DOHH2 (cell line): Measurements from ENCODE around the gene LY6G6F.

ENCODE experiments used
- H3F3A ChIP-seq: fragments of 200-600 bp; sonication (generic), shearing (Covaris generic); 2 replicates; pipeline ENCODE4 v1.6.0; 2016; ENCODE audit warnings: antibody characterized with exemption, mild to moderate bottlenecking; ENCODE audit not compliant: control insufficient read depth, insufficient read depth
- H3K27ac ChIP-seq: fragments of 200-600 bp; sonication (generic); 2 replicates; pipeline ENCODE4 v1.5.1; 2014; ENCODE audit warnings: low read depth, mild to moderate bottlenecking, low read length, moderate library complexity
- H3K27me3 ChIP-seq: fragments of 200-600 bp; sonication (generic); 2 replicates; pipeline ENCODE4 v1.6.1; 2014; ENCODE audit warnings: mild to moderate bottlenecking, low read length, mixed read lengths; ENCODE audit not compliant: control insufficient read depth
- H3K36me3 ChIP-seq: fragments of 200-600 bp; sonication (generic); 2 replicates; pipeline ENCODE4 v1.6.1; 2014; ENCODE audit warnings: mild to moderate bottlenecking, low read length, moderate library complexity, mixed read lengths; ENCODE audit not compliant: control insufficient read depth
- H3K4me1 ChIP-seq: fragments of 200-600 bp; sonication (generic); 2 replicates; pipeline ENCODE4 v1.6.1; 2014; ENCODE audit warnings: mild to moderate bottlenecking, low read length, mixed read lengths; ENCODE audit not compliant: control insufficient read depth
- H3K4me2 ChIP-seq: fragments of 200-600 bp; sonication (generic); 2 replicates; pipeline ENCODE4 v1.6.0; 2014; ENCODE audit warnings: mild to moderate bottlenecking, low read length, moderate library complexity
- H3K4me3 ChIP-seq: fragments of 200-600 bp; sonication (generic); 2 replicates; pipeline ENCODE4 v1.5.1; 2014; ENCODE audit warnings: mild to moderate bottlenecking, low read length, mixed read lengths
- H3K79me2 ChIP-seq: fragments of 200-600 bp; sonication (generic); 2 replicates; pipeline ENCODE4 v1.6.1; 2014; ENCODE audit warnings: mild to moderate bottlenecking, low read length, mixed read lengths; ENCODE audit not compliant: control insufficient read depth
- H3K9me2 ChIP-seq: fragments of 200-600 bp; sonication (generic); replicated peaks from 2 replicates; pipeline ENCODE4 v1.6.1; 2014; ENCODE audit warnings: mild to moderate bottlenecking, low read length, mixed read lengths; ENCODE audit not compliant: control insufficient read depth
- H3K9me3 ChIP-seq: fragments of 200-600 bp; sonication (generic); 2 replicates; pipeline ENCODE4 v1.6.1; 2014; ENCODE audit warnings: antibody characterized with exemption, low read length, mixed read lengths; ENCODE audit not compliant: control insufficient read depth, insufficient read depth
- H4K20me1 ChIP-seq: fragments of 200-600 bp; sonication (generic); 2 replicates; pipeline ENCODE4 v1.6.0; 2014; ENCODE audit warnings: low read depth, mild to moderate bottlenecking, antibody characterized with exemption, low read length, moderate library complexity; ENCODE audit not compliant: control insufficient read depth, insufficient read depth
- EZH2phosphoT487 ChIP-seq: fragments of 200-600 bp; sonication (generic); IDR thresholded peaks from 2 replicates; pipeline ENCODE4 v1.6.1; 2017; ENCODE audit warnings: borderline replicate concordance, mild to moderate bottlenecking, antibody characterized with exemption, low read length, moderate library complexity, mixed read lengths
- TF ChIP-seq, protein P1 (sequence below): fragments of 200-600 bp; sonication (generic); IDR thresholded peaks from one replicate; pipeline ENCODE4 v1.5.1; 2014; ENCODE audit warnings: antibody characterized with exemption, mild to moderate bottlenecking, low read depth, low read length; ENCODE audit not compliant: poor library complexity, severe bottlenecking

LY6G6F gene

GRCh38 chr6:31750411-31751022 is 43.9 kb downstream of the LY6G6F start:
- Histone ChIP-seq H3K27ac (no peak overlapping the region), H3K9me3 (no peaks in the 10 kb centered on the region), H3F3A (peaks cover 10% of the 10 kb centered on the region), H3K27me3 (no peaks in the 10 kb centered on the region), H3K36me3 (peaks cover 27% of the 10 kb centered on the region), H4K20me1 (no peaks in the 10 kb centered on the region), H3K9me2 (no peaks in the 10 kb centered on the region), H3K4me1 (no peaks in the 10 kb centered on the region), H3K79me2 (no peaks in the 10 kb centered on the region), H3K4me2 (no peak overlapping the region), H3K4me3 (no peak overlapping the region)
- no peak for TF ChIP-seq EZH2phosphoT487
- TF ChIP-seq, protein P1, sequence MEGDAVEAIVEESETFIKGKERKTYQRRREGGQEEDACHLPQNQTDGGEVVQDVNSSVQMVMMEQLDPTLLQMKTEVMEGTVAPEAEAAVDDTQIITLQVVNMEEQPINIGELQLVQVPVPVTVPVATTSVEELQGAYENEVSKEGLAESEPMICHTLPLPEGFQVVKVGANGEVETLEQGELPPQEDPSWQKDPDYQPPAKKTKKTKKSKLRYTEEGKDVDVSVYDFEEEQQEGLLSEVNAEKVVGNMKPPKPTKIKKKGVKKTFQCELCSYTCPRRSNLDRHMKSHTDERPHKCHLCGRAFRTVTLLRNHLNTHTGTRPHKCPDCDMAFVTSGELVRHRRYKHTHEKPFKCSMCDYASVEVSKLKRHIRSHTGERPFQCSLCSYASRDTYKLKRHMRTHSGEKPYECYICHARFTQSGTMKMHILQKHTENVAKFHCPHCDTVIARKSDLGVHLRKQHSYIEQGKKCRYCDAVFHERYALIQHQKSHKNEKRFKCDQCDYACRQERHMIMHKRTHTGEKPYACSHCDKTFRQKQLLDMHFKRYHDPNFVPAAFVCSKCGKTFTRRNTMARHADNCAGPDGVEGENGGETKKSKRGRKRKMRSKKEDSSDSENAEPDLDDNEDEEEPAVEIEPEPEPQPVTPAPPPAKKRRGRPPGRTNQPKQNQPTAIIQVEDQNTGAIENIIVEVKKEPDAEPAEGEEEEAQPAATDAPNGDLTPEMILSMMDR: no peak

GRCh38 chr6:31752739-31753319 is 46.2 kb downstream of the LY6G6F start:
- Histone ChIP-seq H3F3A (peaks cover 10% of the 10 kb centered on the region), H3K4me3 (no peak overlapping the region), H4K20me1 (no peaks in the 10 kb centered on the region), H3K4me2 (no peak overlapping the region), H3K9me3 (no peaks in the 10 kb centered on the region), H3K9me2 (no peaks in the 10 kb centered on the region), H3K79me2 (no peaks in the 10 kb centered on the region), H3K27ac (no peak overlapping the region), H3K4me1 (no peaks in the 10 kb centered on the region), H3K36me3 (peaks cover 16% of the 10 kb centered on the region), H3K27me3 (no peaks in the 10 kb centered on the region)
- TF ChIP-seq, protein P1: no peak
- no peak for TF ChIP-seq EZH2phosphoT487

GRCh38 chr6:31758281-31758680 is 51.6 kb downstream of the LY6G6F start:
- no peak overlapping the region for H3K4me3 ChIP-seq
- no peaks in the 10 kb centered on the region for H3K79me2 ChIP-seq
- no peaks in the 10 kb centered on the region for H3K9me3 ChIP-seq
- no peak for TF ChIP-seq EZH2phosphoT487
- TF ChIP-seq, protein P1: no peak
- no peak overlapping the region for H3K27ac ChIP-seq
- H3K4me2 ChIP-seq: no peak overlapping the region
- no peaks in the 10 kb centered on the region for H3K27me3 ChIP-seq
- no peaks in the 10 kb centered on the region for H3K9me2 ChIP-seq
- H4K20me1 ChIP-seq: no peaks in the 10 kb centered on the region
- H3F3A ChIP-seq: no peaks in the 10 kb centered on the region
- H3K4me1 ChIP-seq: no peaks in the 10 kb centered on the region
- H3K36me3 ChIP-seq: peaks cover 42% of the 10 kb centered on the region
